Prostate gland (tissue), 2 donors: ENCODE data around the gene FBXO11. TPM values are rescaled to one million over a fixed set of nuclear protein-coding genes. Genes with fewer than 3 reads are reported as not detected.

ENCODE experiments used
- DNase-seq: peaks from one replicate; pipeline ENCODE4 v3.0.0-alpha.2; 2019; ENCODE audit warnings: low spot score
- H3K27ac ChIP-seq, 2 donors: fragments of 200-600 bp; sonication (generic); 2 replicates each; pipeline ENCODE4 v1.5.1; 2017 to 2019
- H3K27me3 ChIP-seq: fragments of 200-600 bp; sonication (generic); replicated peaks from 2 replicates; pipeline ENCODE4 v1.5.1; 2019; ENCODE audit not compliant: insufficient read depth
- H3K36me3 ChIP-seq, 2 donors: fragments of 200-600 bp; sonication (generic); 1 replicate in 1 of 2; 2 replicates in 1 of 2; pipeline versions ENCODE4 v1.5.1 to v1.8.1; 2017 to 2019
- H3K4me1 ChIP-seq: fragments of 200-600 bp; sonication (generic); replicated peaks from 2 replicates; pipeline ENCODE4 v1.5.1; 2019
- H3K4me3 ChIP-seq, 2 donors: fragments of 200-600 bp; sonication (generic); 2 replicates each; pipeline ENCODE4 v1.5.1; 2017 to 2019
- H3K9me3 ChIP-seq: fragments of 200-600 bp; sonication (generic); 2 replicates; pipeline ENCODE4 v1.5.1; 2017
- CTCF ChIP-seq, 4 experiments: fragments of 200-600 bp in 2 of 4; fragments of 450-650 bp in 2 of 4; sonication (generic) in 2 of 4; IDR thresholded peaks; 1 replicate in 3 of 4; 2 replicates in 1 of 4; pipeline ENCODE4 v1.5.1; 2016 to 2019; ENCODE audit warnings: antibody characterized with exemption in 4 of 4, mild to moderate bottlenecking in 2 of 4, moderate library complexity in 2 of 4
- POLR2A ChIP-seq: fragments of 450-650 bp; IDR thresholded peaks from one replicate; pipeline ENCODE4 v1.6.1; 2016; ENCODE audit warnings: antibody characterized with exemption, mild to moderate bottlenecking
- POLR2AphosphoS5 ChIP-seq: sonication (generic); formaldehyde crosslinking; IDR thresholded peaks from one replicate; pipeline ENCODE4 v1.6.1; 2017; ENCODE audit warnings: antibody characterized with exemption
- WGBS: methylation state at CpG from one replicate; pipeline ENCODE4 v1.1.5; 2018; 5-methylcytosine and 5-hydroxymethylcytosine counted together
- intact Hi-C: fragments of 100-400 bp; cut with DNase I; formaldehyde crosslinking; loops from one replicate; pipeline ENCODE4 v1.14.2; 2022
- total RNA-seq, 2 donors: library from RNA; depleted of rRNA; stranded (reverse); fragments of >200 nt; gene quantifications; one replicate each; pipeline ENCODE4 v1.1.0, GENCODE V29; 2016

Gene FBXO11
- total RNA-seq, 2 donors from 2014 or later = 48.4 to 54.2 TPM

GRCh38 chr2:47769318-47769717, 137.0 kb downstream of the FBXO11 start:
- intact Hi-C loops = loop anchor here (5.0 kb wide), 2 partner anchors 332 to 437 kb away; no protein-coding TSS in a partner anchor

GRCh38 chr2:47767880-47768609, 138.3 kb downstream of the FBXO11 start:
- H3K4me3 ChIP-seq = no peak overlapping the region
- no peaks in the 10 kb centered on the region for H3K27me3 ChIP-seq
- 35% methylated on average over 28 of the region's 28 CpGs for WGBS
- DNase-seq = peak; percentile 38
- no peaks in the 10 kb centered on the region for H3K4me1 ChIP-seq
- intact Hi-C loops = loop anchor here (1.0 to 5.0 kb wide), 3 partner anchors 331 to 436 kb away; no protein-coding TSS in a partner anchor
- H3K9me3 ChIP-seq = no peaks in the 10 kb centered on the region
- TF ChIP-seq POLR2AphosphoS5 (no peak), POLR2A (no peak), CTCF (IDR thresholded peaks at IDR 0.05) (peak; percentile 91 to 96 (median 94))
- no peak overlapping the region for H3K27ac ChIP-seq
- no peaks in the 10 kb centered on the region for H3K36me3 ChIP-seq

More at GRCh38 chr2:47769318-47769717, 137.0 kb downstream of the FBXO11 start:
- Histone ChIP-seq H3K4me3 (no peak overlapping the region), H3K27ac (no peak overlapping the region), H3K27me3 (no peaks in the 10 kb centered on the region), H3K36me3 (no peaks in the 10 kb centered on the region), H3K9me3 (no peaks in the 10 kb centered on the region), H3K4me1 (no peaks in the 10 kb centered on the region)
- DNase-seq = no peak
- 97% methylated on average over 9 of the region's 9 CpGs for WGBS
- TF ChIP-seq POLR2AphosphoS5 (no peak), CTCF (IDR thresholded peaks at IDR 0.05) (no peak), POLR2A (no peak)

- 68% methylated on average over 3 of the region's 3 CpGs for WGBS
- Histone ChIP-seq H3K36me3 (no peaks in the 10 kb centered on the region), H3K9me3 (no peaks in the 10 kb centered on the region), H3K4me3 (no peak overlapping the region), H3K27me3 (no peaks in the 10 kb centered on the region), H3K27ac (no peak overlapping the region), H3K4me1 (no peaks in the 10 kb centered on the region)
- TF ChIP-seq CTCF (IDR thresholded peaks at IDR 0.05) (no peak), POLR2A (no peak), POLR2AphosphoS5 (no peak)
- intact Hi-C loops = loop anchor here (5.0 kb wide), 2 partner anchors 330 to 435 kb away; no protein-coding TSS in a partner anchor
- no peak for DNase-seq
Observed at GRCh38 chr2:47767497-47767844, 138.8 kb downstream of the FBXO11 start.

- DNase-seq = no peak
- no peaks in the 10 kb centered on the region for H3K9me3 ChIP-seq
- H3K4me1 ChIP-seq = no peaks in the 10 kb centered on the region
- no peak overlapping the region for H3K4me3 ChIP-seq
- no peaks in the 10 kb centered on the region for H3K36me3 ChIP-seq
- intact Hi-C loops = no loop called here
- H3K27ac ChIP-seq = no peak overlapping the region
- 47% methylated on average over 10 of the region's 10 CpGs for WGBS
- H3K27me3 ChIP-seq = no peaks in the 10 kb centered on the region
- TF ChIP-seq POLR2A (no peak), POLR2AphosphoS5 (no peak), CTCF (IDR thresholded peaks at IDR 0.05) (no peak)
Observed at GRCh38 chr2:47751856-47752414, 154.4 kb downstream of the FBXO11 start.

GRCh38 chr2:47747878-47748277, 158.4 kb downstream of the FBXO11 start:
- TF ChIP-seq POLR2AphosphoS5 = no peak
- TF ChIP-seq POLR2A = no peak
- no peak for TF ChIP-seq CTCF (IDR thresholded peaks at IDR 0.05)
- H3K9me3 ChIP-seq = no peaks in the 10 kb centered on the region
- no peak for DNase-seq
- no peaks in the 10 kb centered on the region for H3K27me3 ChIP-seq
- WGBS = 93% methylated on average over 4 of the region's 4 CpGs
- no peaks in the 10 kb centered on the region for H3K4me1 ChIP-seq
- no peaks in the 10 kb centered on the region for H3K36me3 ChIP-seq
- no peak overlapping the region for H3K4me3 ChIP-seq
- intact Hi-C loops = no loop called here
- no peak overlapping the region for H3K27ac ChIP-seq
